Measurements from ENCODE around the gene STIL.

DNA sequence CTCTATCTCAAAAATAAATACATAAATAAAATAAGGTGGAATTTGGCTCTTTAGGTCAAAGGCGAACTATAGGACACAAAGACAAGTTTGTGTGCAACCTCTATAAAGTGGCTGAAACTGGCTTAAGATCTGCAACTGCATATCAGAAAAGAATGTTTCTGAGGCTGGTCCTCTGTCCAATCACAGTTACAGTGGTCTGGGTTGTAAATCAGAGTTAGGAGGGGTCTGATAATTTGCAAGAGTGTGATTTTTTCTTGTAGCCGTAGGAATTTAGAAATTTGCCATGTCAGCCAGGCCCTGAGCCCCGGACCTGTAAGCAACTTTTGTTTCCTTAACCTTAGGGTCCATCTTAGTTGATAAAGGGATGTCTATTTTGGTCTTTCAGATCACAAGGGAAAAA lies 47.4 kb upstream of the STIL start:
- TF ChIP-seq, protein P1, sequence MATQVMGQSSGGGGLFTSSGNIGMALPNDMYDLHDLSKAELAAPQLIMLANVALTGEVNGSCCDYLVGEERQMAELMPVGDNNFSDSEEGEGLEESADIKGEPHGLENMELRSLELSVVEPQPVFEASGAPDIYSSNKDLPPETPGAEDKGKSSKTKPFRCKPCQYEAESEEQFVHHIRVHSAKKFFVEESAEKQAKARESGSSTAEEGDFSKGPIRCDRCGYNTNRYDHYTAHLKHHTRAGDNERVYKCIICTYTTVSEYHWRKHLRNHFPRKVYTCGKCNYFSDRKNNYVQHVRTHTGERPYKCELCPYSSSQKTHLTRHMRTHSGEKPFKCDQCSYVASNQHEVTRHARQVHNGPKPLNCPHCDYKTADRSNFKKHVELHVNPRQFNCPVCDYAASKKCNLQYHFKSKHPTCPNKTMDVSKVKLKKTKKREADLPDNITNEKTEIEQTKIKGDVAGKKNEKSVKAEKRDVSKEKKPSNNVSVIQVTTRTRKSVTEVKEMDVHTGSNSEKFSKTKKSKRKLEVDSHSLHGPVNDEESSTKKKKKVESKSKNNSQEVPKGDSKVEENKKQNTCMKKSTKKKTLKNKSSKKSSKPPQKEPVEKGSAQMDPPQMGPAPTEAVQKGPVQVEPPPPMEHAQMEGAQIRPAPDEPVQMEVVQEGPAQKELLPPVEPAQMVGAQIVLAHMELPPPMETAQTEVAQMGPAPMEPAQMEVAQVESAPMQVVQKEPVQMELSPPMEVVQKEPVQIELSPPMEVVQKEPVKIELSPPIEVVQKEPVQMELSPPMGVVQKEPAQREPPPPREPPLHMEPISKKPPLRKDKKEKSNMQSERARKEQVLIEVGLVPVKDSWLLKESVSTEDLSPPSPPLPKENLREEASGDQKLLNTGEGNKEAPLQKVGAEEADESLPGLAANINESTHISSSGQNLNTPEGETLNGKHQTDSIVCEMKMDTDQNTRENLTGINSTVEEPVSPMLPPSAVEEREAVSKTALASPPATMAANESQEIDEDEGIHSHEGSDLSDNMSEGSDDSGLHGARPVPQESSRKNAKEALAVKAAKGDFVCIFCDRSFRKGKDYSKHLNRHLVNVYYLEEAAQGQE (IDR thresholded peaks at IDR 0.05; ENCODE audit: low read depth), result no peak
- TF ChIP-seq, protein P2, sequence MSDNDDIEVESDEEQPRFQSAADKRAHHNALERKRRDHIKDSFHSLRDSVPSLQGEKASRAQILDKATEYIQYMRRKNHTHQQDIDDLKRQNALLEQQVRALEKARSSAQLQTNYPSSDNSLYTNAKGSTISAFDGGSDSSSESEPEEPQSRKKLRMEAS (IDR thresholded peaks at IDR 0.05), result no peak
- TF ChIP-seq CREB1 (IDR thresholded peaks at IDR 0.05; ENCODE audit: low read depth) (no peak), CEBPB (IDR thresholded peaks at IDR 0.05) (no peak), RAD21 (IDR thresholded peaks at IDR 0.05; ENCODE audit: low read depth) (no peak), FOXM1 (IDR thresholded peaks at IDR 0.05; ENCODE audit: borderline replicate concordance, low read depth) (no peak), TCF12 (IDR thresholded peaks at IDR 0.05; ENCODE audit: low read depth) (no peak), YY1 (IDR thresholded peaks at IDR 0.05; ENCODE audit: low read depth) (no peak), TEAD4 (IDR thresholded peaks at IDR 0.05) (no peak), EP300 (IDR thresholded peaks at IDR 0.05; ENCODE audit: borderline replicate concordance) (no peak), TAF1 (IDR thresholded peaks at IDR 0.05; ENCODE audit: low read depth) (no peak)
